H1 (cell line): ENCODE data around the gene CD300C. TPM values are rescaled to one million over a fixed set of nuclear protein-coding genes. Genes with fewer than 3 reads are reported as not detected.

Experiments used
- CTCF ChIA-PET: fragments of 300-600 bp; sonication (Branson Sonifier 250); formaldehyde crosslinking; loops from one replicate; lab custom pipeline; 2021; ENCODE audit not compliant: partially characterized antibody; lab: Charles Lee
- POLR2A ChIA-PET: fragments of 300-600 bp; sonication (Branson Sonifier 250); formaldehyde crosslinking; loops from one replicate; lab custom pipeline; 2021; ENCODE audit warnings: inconsistent platforms; ENCODE audit not compliant: partially characterized antibody; lab: Charles Lee
- DNase-seq, 2 experiments: peaks; one replicate each; pipeline versions ENCODE4 v3.0.0 to v3.0.0-alpha.2; 2010 to 2022; ENCODE audit warnings: low spot score in 2 of 2, low read depth in 1 of 2, mixed read lengths in 1 of 2
- FAIRE-seq: peaks from 2 replicates; lab custom pipeline; 2011; peaks lifted over from hg19 to GRCh38; lab: Jason Lieb, UNC
- H2AFZ ChIP-seq: 2 replicates; pipeline ENCODE4 v1.8.1; 2012; ENCODE audit warnings: low read length, inconsistent platforms
- H2AK5ac ChIP-seq: 2 replicates; pipeline ENCODE4 v1.6.1; 2013; ENCODE audit warnings: low read depth, low read length
- H2BK120ac ChIP-seq: replicated peaks from 2 replicates; pipeline ENCODE3; 2013; ENCODE audit warnings: low read depth, low read length, inconsistent platforms
- H2BK12ac ChIP-seq: 2 replicates; pipeline ENCODE4 v1.6.1; 2013; ENCODE audit warnings: low read depth, low read length
- H2BK15ac ChIP-seq: 2 replicates; pipeline ENCODE4 v1.6.1; 2013; ENCODE audit warnings: low read length
- H2BK20ac ChIP-seq: 2 replicates; pipeline ENCODE4 v1.6.1; 2013; ENCODE audit warnings: low read length
- H2BK5ac ChIP-seq: 2 replicates; pipeline ENCODE4 v1.6.1; 2013; ENCODE audit warnings: low read depth, low read length
- H3K14ac ChIP-seq: 2 replicates; pipeline ENCODE4 v1.6.1; 2013; ENCODE audit warnings: inconsistent platforms; ENCODE audit not compliant: insufficient read length
- H3K18ac ChIP-seq: 2 replicates; pipeline ENCODE4 v1.6.1; 2013; ENCODE audit warnings: low read length; ENCODE audit errors: extremely low read depth
- H3K23ac ChIP-seq: 2 replicates; pipeline ENCODE4 v1.6.1; 2013; ENCODE audit warnings: inconsistent platforms; ENCODE audit not compliant: insufficient read length
- H3K23me2 ChIP-seq: 2 replicates; pipeline ENCODE4 v1.6.1; 2013; ENCODE audit warnings: low read depth, low read length
- H3K27ac ChIP-seq: 2 replicates; pipeline ENCODE4 v1.6.1; 2011; ENCODE audit warnings: low read depth, low read length, inconsistent platforms
- H3K27me3 ChIP-seq, 4 experiments: replicated peaks in 1 of 4; 1 replicate in 1 of 4; 2 replicates in 3 of 4; pipeline versions ENCODE4 v1.6.1 to v1.8.1; 2011 to 2013; ENCODE audit warnings: low read length in 3 of 4, mild to moderate bottlenecking in 3 of 4, inconsistent platforms in 2 of 4, mixed read lengths in 2 of 4, moderate library complexity in 1 of 4; ENCODE audit not compliant: control insufficient read depth in 3 of 4, insufficient read depth in 3 of 4; ENCODE audit errors: extremely low read depth in 1 of 4
- H3K36me3 ChIP-seq, 4 experiments: 2 replicates each; pipeline versions ENCODE4 v1.6.1 to v1.8.1; 2011 to 2013; ENCODE audit warnings: mild to moderate bottlenecking in 4 of 4, low read length in 3 of 4, moderate library complexity in 2 of 4, control low read depth in 1 of 4, inconsistent platforms in 1 of 4; ENCODE audit not compliant: insufficient read depth in 4 of 4, control insufficient read depth in 2 of 4
- H3K4ac ChIP-seq: replicated peaks from 2 replicates; pipeline ENCODE3; 2013; ENCODE audit warnings: low read length, low read depth, mixed read lengths, inconsistent platforms; ENCODE audit not compliant: insufficient read length
- H3K4me1 ChIP-seq, 4 experiments: replicated peaks in 1 of 4; 1 replicate in 1 of 4; 2 replicates in 3 of 4; pipeline versions ENCODE4 v1.6.1 to v1.8.1; 2011 to 2013; ENCODE audit warnings: low read length in 3 of 4, inconsistent platforms in 2 of 4, mixed read lengths in 1 of 4; ENCODE audit not compliant: insufficient read depth in 4 of 4, control insufficient read depth in 3 of 4
- H3K4me2 ChIP-seq, 2 experiments: 2 replicates each; pipeline versions ENCODE4 v1.6.1 to v1.8.1; 2011 to 2013; ENCODE audit warnings: low read depth in 2 of 2, low read length in 2 of 2, control low read depth in 1 of 2, inconsistent platforms in 1 of 2, mild to moderate bottlenecking in 1 of 2; ENCODE audit not compliant: insufficient read depth in 1 of 2
- H3K4me3 ChIP-seq, 4 experiments: fragments of 200-600, 300-600 bp in 1 of 4; sonication (generic), shearing (Covaris generic), sonication (Bioruptor Twin) in 1 of 4; 2 replicates each; pipeline versions ENCODE4 v1.5.1 to v1.8.1; 2011 to 2016; ENCODE audit warnings: low read length in 4 of 4, low read depth in 3 of 4, control low read depth in 2 of 4, inconsistent platforms in 2 of 4, mild to moderate bottlenecking in 2 of 4, mixed read lengths in 1 of 4, moderate library complexity in 1 of 4; ENCODE audit not compliant: insufficient read depth in 2 of 4; ENCODE audit errors: extremely low read depth in 1 of 4
- H3K56ac ChIP-seq: replicated peaks from 2 replicates; pipeline ENCODE3; 2013; ENCODE audit warnings: low read depth, mild to moderate bottlenecking, mixed read lengths, low read length, inconsistent platforms; ENCODE audit not compliant: insufficient read length
- H3K79me1 ChIP-seq: 2 replicates; pipeline ENCODE4 v1.6.1; 2013; ENCODE audit warnings: low read depth, low read length, control low read depth
- H3K79me2 ChIP-seq, 2 experiments: 2 replicates each; pipeline versions ENCODE4 v1.6.1 to v1.8.1; 2012 to 2013; ENCODE audit warnings: low read length in 2 of 2, mild to moderate bottlenecking in 2 of 2, inconsistent platforms in 1 of 2; ENCODE audit not compliant: insufficient read depth in 2 of 2, control insufficient read depth in 1 of 2
- H3K9ac ChIP-seq, 4 experiments: replicated peaks in 1 of 4; 1 replicate in 1 of 4; 2 replicates in 3 of 4; pipeline versions ENCODE4 v1.6.1 to v1.8.1; 2011 to 2013; ENCODE audit warnings: low read depth in 3 of 4, low read length in 3 of 4, control low read depth in 2 of 4, mild to moderate bottlenecking in 2 of 4, moderate library complexity in 2 of 4, inconsistent platforms in 1 of 4; ENCODE audit errors: extremely low read depth in 1 of 4
- H3K9me3 ChIP-seq, 2 experiments: 2 replicates each; pipeline versions ENCODE4 v1.6.1 to v1.8.1; 2012 to 2013; ENCODE audit warnings: mild to moderate bottlenecking in 2 of 2, moderate library complexity in 2 of 2, control low read depth in 1 of 2, inconsistent platforms in 1 of 2, low read depth in 1 of 2, low read length in 1 of 2, mixed read lengths in 1 of 2; ENCODE audit not compliant: insufficient read depth in 2 of 2
- H4K20me1 ChIP-seq, 2 experiments: replicated peaks in 1 of 2; 2 replicates each; pipeline versions ENCODE3 to v1.8.1; 2011 to 2013; ENCODE audit warnings: inconsistent platforms in 2 of 2, low read length in 2 of 2, mild to moderate bottlenecking in 1 of 2; ENCODE audit not compliant: insufficient read depth in 2 of 2, control insufficient read depth in 1 of 2
- H4K5ac ChIP-seq: 2 replicates; pipeline ENCODE4 v1.6.1; 2013; ENCODE audit warnings: low read length, low read depth, mixed read lengths, inconsistent platforms; ENCODE audit not compliant: insufficient read length
- H4K8ac ChIP-seq: 2 replicates; pipeline ENCODE4 v1.8.0; 2013; ENCODE audit warnings: mild to moderate bottlenecking, moderate library complexity, low read length, inconsistent platforms; ENCODE audit not compliant: insufficient read depth; ENCODE audit errors: extremely low read depth
- H4K91ac ChIP-seq: replicated peaks from 2 replicates; pipeline ENCODE3; 2013; ENCODE audit warnings: low read length, mixed read lengths, inconsistent platforms; ENCODE audit not compliant: insufficient read length
- ASH2L ChIP-seq: fragments of 200-600, 300-600 bp; sonication (generic); IDR thresholded peaks from one replicate; pipeline ENCODE4 v1.7.1; 2017; ENCODE audit warnings: low read length
- CHD1 ChIP-seq: IDR thresholded peaks from 2 replicates; pipeline ENCODE4 v1.6.1; 2012; ENCODE audit warnings: low read depth, low read length, improper control_type of control experiment
- EP300 ChIP-seq, 2 experiments: IDR thresholded peaks; 1 replicate in 1 of 2; 2 replicates in 1 of 2; pipeline ENCODE4 v1.6.1; 2011 to 2012; ENCODE audit warnings: low read depth in 2 of 2, low read length in 2 of 2, mild to moderate bottlenecking in 2 of 2, borderline replicate concordance in 1 of 2, inconsistent platforms in 1 of 2, moderate library complexity in 1 of 2
- GABPA ChIP-seq: IDR thresholded peaks from 2 replicates; pipeline ENCODE4 v1.6.1; 2011; ENCODE audit warnings: mild to moderate bottlenecking, low read length, moderate library complexity, borderline replicate concordance; ENCODE audit not compliant: insufficient read depth
- RBBP5 ChIP-seq: IDR thresholded peaks from 2 replicates; pipeline ENCODE4 v1.7.1; 2012; ENCODE audit warnings: low read depth, mild to moderate bottlenecking, inconsistent platforms, low read length, moderate library complexity, borderline replicate concordance
- RXRA ChIP-seq: IDR thresholded peaks from 2 replicates; pipeline ENCODE4 v1.6.1; 2011; ENCODE audit warnings: low read depth, mild to moderate bottlenecking, low read length, moderate library complexity; ENCODE audit not compliant: insufficient read depth
- SAP30 ChIP-seq: fragments of 300-600 bp; sonication (generic); IDR thresholded peaks from 2 replicates; pipeline ENCODE4 v1.7.1; 2012; ENCODE audit warnings: low read length, moderate library complexity, mild to moderate bottlenecking, inconsistent platforms; ENCODE audit not compliant: insufficient read depth, insufficient replicate concordance
- SIN3A ChIP-seq, 2 experiments: IDR thresholded peaks in 1 of 2; conservative IDR thresholded peaks in 1 of 2; 2 replicates each; pipeline ENCODE4 v1.6.1; 2011 to 2012; ENCODE audit warnings: low read length in 2 of 2, improper control_type of control experiment in 1 of 2, low read depth in 1 of 2, mild to moderate bottlenecking in 1 of 2
- SP4 ChIP-seq: IDR thresholded peaks from 2 replicates; pipeline ENCODE4 v1.6.1; 2012; ENCODE audit warnings: low read length, inconsistent platforms
- TCF12 ChIP-seq: IDR thresholded peaks from 2 replicates; pipeline ENCODE4 v1.6.1; 2011; ENCODE audit warnings: low read depth, mild to moderate bottlenecking, low read length
- YY1 ChIP-seq: IDR thresholded peaks from 2 replicates; pipeline ENCODE4 v1.6.1; 2011; ENCODE audit warnings: low read depth, mild to moderate bottlenecking, low read length
- WGBS, 2 experiments: shearing (Covaris generic) in 1 of 2; methylation state at CpG; one replicate each; pipeline versions ENCODE4 v1.1.6 to v1.1.7; 2013 to 2015; ENCODE audit warnings: low lambda C conversion rate in 2 of 2, mixed read lengths in 2 of 2, inconsistent platforms in 1 of 2, low coverage in 1 of 2, missing lambda C conversion rate in 1 of 2; ENCODE audit not compliant: insufficient replicate concordance in 2 of 2, insufficient coverage in 1 of 2, insufficient read length in 1 of 2; ENCODE audit errors: extremely low coverage in 1 of 2, missing lambda C conversion rate in 1 of 2; 5-methylcytosine and 5-hydroxymethylcytosine counted together
- polyA plus RNA-seq, 7 experiments: library from polyadenylated mRNA; depleted of rRNA in 3 of 7; stranded (reverse) in 5 of 7; unstranded in 2 of 7; fragments of >200 nt in 5 of 7; fragments of 200-250 nt in 2 of 7; gene quantifications; 1 replicate in 5 of 7; 2 replicates in 1 of 7; 4 replicates in 1 of 7; pipeline versions ENCODE4 v1.2.1 to v1.2.3, GENCODE V29; 2011 to 2013; ENCODE audit warnings: missing spikeins in 2 of 7, mixed read lengths in 2 of 7
- total RNA-seq: library from RNA; stranded (reverse); fragmentation: NEBNext Ultra II Directional; extraction: Animal tissue kit (Norgen Biotek cat#: 25700); gene quantifications from 2 replicates; pipeline ENCODE4 v1.2.1, GENCODE V29; 2021

CD300C gene
- total and polyA plus RNA-seq, 2 of the 8 experiments (the other 6 are each of a cell fraction or from before 2014, with no cell fraction given): not detected

GRCh38 chr17:74512624-74513091 lies 33.3 kb downstream of the CD300C start:
- Histone ChIP-seq H3K18ac (no peak overlapping the region), H3K4me3 (no peak overlapping the region), H3K23me2 (peaks cover 2% of the 10 kb centered on the region; the same call in 1 of the 2 replicates), H3K27me3 (peaks cover 0 to 2% (median 0%) of the 10 kb centered on the region in 4 experiments; a peak in 1 of 7 replicates), H2BK15ac (no peak overlapping the region), H3K14ac (no peak overlapping the region), H2BK12ac (no peak overlapping the region), H2BK5ac (no peak overlapping the region), H3K4me1 (no peaks in the 10 kb centered on the region), H3K4ac (no peak overlapping the region), H3K9ac (no peak overlapping the region), H3K27ac (no peak overlapping the region)
- ChIA-PET CTCF (interaction anchor here (0.6 to 1.7 kb wide), 8 partner anchors 10 to 149 kb away, joined by 3 to 7 read pairs (median 3); partner anchors contain the start of gene GPR142), POLR2A (interaction anchor here (1.4 kb wide), 1 partner anchor 14 kb away, joined by 3 read pairs; no protein-coding TSS in a partner anchor)
- no peak for FAIRE-seq
- TF ChIP-seq CHD1: no peak
- no peak for TF ChIP-seq RBBP5
- no peak for TF ChIP-seq GABPA
- no peak for TF ChIP-seq ASH2L
- no peak for TF ChIP-seq SIN3A (conservative IDR thresholded peaks at IDR 0.05 in 1 of 2, IDR thresholded peaks at IDR 0.05 in 1 of 2; ENCODE audit: low read depth in 1 of 2, low read length in 2 of 2)
- no peak for TF ChIP-seq EP300 (IDR thresholded peaks at IDR 0.05; ENCODE audit: borderline replicate concordance in 1 of 2, low read depth in 2 of 2, low read length in 2 of 2)
- no peak for TF ChIP-seq SAP30
- no peak for TF ChIP-seq SP4
- no peak for TF ChIP-seq TCF12
- TF ChIP-seq YY1: no peak
- TF ChIP-seq RXRA: no peak
- TF ChIP-seq, all 59 proteins: peak for 0
- H4K91ac ChIP-seq: no peak overlapping the region
- no peak overlapping the region for H3K4me2 ChIP-seq
- H3K79me2 ChIP-seq: no peaks in the 10 kb centered on the region
- peaks cover 9 to 18% of the 10 kb centered on the region in 2 experiments for H3K9me3 ChIP-seq
- no peak overlapping the region for H2AK5ac ChIP-seq
- no peak overlapping the region for H2BK20ac ChIP-seq
- no peaks in the 10 kb centered on the region for H3K36me3 ChIP-seq
- H2BK120ac ChIP-seq: no peak overlapping the region
- DNase-seq: no peak
- no peak overlapping the region for H4K5ac ChIP-seq
- no peaks in the 10 kb centered on the region for H3K79me1 ChIP-seq
- no peaks in the 10 kb centered on the region for H4K20me1 ChIP-seq
- H3K56ac ChIP-seq: no peak overlapping the region
- H2AFZ ChIP-seq: no peak overlapping the region
- H4K8ac ChIP-seq: no peak overlapping the region
- 94% methylated on average over 7 of the region's 7 CpGs; no CpG with 5 or more reads in 1 of the 2 experiments for WGBS, 2 experiments
- H3K23ac ChIP-seq: no peak overlapping the region
